OCI-LY1 (cell line): ENCODE data around the gene TRPV2.
"Not testable (repeated sequence)": the region's sequence is repeated elsewhere in the genome, so short reads cannot be mapped to it uniquely, and the experiment has no call there.

ENCODE experiments used
- H2AFZ ChIP-seq: fragments of 200-600 bp; sonication (generic), shearing (Covaris generic); 2 replicates; pipeline ENCODE4 v1.6.0; 2014; ENCODE audit warnings: antibody characterized with exemption, mild to moderate bottlenecking, low read length
- H3F3A ChIP-seq: fragments of 200-600 bp; sonication (generic), shearing (Covaris generic); 2 replicates; pipeline ENCODE4 v1.6.0; 2014; ENCODE audit warnings: mild to moderate bottlenecking, antibody characterized with exemption, low read length, moderate library complexity; ENCODE audit not compliant: insufficient read depth
- H3K27ac ChIP-seq: fragments of 200-600 bp; sonication (generic); 2 replicates; pipeline ENCODE4 v1.5.1; 2014; ENCODE audit warnings: low read length, mixed run types, mild to moderate bottlenecking, low read depth; ENCODE audit not compliant: poor library complexity, severe bottlenecking
- H3K27me3 ChIP-seq: fragments of 200-600 bp; sonication (generic); 2 replicates; pipeline ENCODE4 v1.6.0; 2014; ENCODE audit warnings: antibody characterized with exemption, mild to moderate bottlenecking, low read length, moderate library complexity; ENCODE audit not compliant: insufficient read depth
- H3K36me3 ChIP-seq: fragments of 200-600 bp; sonication (generic); 2 replicates; pipeline ENCODE4 v1.6.1; 2014; ENCODE audit warnings: mild to moderate bottlenecking, antibody characterized with exemption, low read length, moderate library complexity, mixed read lengths; ENCODE audit not compliant: insufficient read depth
- H3K4me1 ChIP-seq: fragments of 200-600 bp; sonication (generic); 2 replicates; pipeline ENCODE4 v1.5.1; 2014; ENCODE audit warnings: mild to moderate bottlenecking, low read length, moderate library complexity; ENCODE audit not compliant: insufficient read depth, severe bottlenecking
- H3K4me2 ChIP-seq: fragments of 200-600 bp; sonication (generic), shearing (Covaris generic); 2 replicates; pipeline ENCODE4 v1.6.1; 2014; ENCODE audit warnings: low read length
- H3K4me3 ChIP-seq: fragments of 200-600 bp; sonication (generic); 2 replicates; pipeline ENCODE4 v1.5.1; 2014; ENCODE audit warnings: low read length, low read depth, mild to moderate bottlenecking, mixed read lengths; ENCODE audit not compliant: poor library complexity, severe bottlenecking
- H3K79me2 ChIP-seq: fragments of 200-600 bp; shearing (Covaris generic); 2 replicates; pipeline ENCODE4 v1.6.1; 2016; ENCODE audit warnings: mixed run types, low read length, mixed read lengths; ENCODE audit not compliant: insufficient read depth
- H3K9ac ChIP-seq: fragments of 200-600 bp; sonication (generic), shearing (Covaris generic); 2 replicates; pipeline ENCODE4 v1.6.1; 2014; ENCODE audit warnings: mild to moderate bottlenecking, low read length, mixed read lengths
- H3K9me2 ChIP-seq: fragments of 200-600 bp; sonication (generic), shearing (Covaris generic); 2 replicates; pipeline ENCODE4 v1.6.1; 2014; ENCODE audit warnings: low read depth, mild to moderate bottlenecking, low read length, mixed read lengths
- H3K9me3 ChIP-seq: fragments of 200-600 bp; shearing (Covaris generic); 2 replicates; pipeline ENCODE4 v1.6.1; 2014; ENCODE audit warnings: low read length, mixed read lengths
- H4K20me1 ChIP-seq: fragments of 200-600 bp; sonication (generic), shearing (Covaris generic); 2 replicates; pipeline ENCODE4 v1.6.0; 2016; ENCODE audit warnings: mild to moderate bottlenecking, low read length; ENCODE audit not compliant: insufficient read depth
- EZH2 ChIP-seq: fragments of 200-600 bp; sonication (generic), shearing (Covaris generic); IDR thresholded peaks from 2 replicates; pipeline ENCODE4 v1.8.0; 2017; ENCODE audit warnings: borderline replicate concordance, mixed run types, mild to moderate bottlenecking, antibody characterized with exemption, low read length, moderate library complexity, mixed read lengths
- TF ChIP-seq, protein P1 (sequence below): fragments of 200-600 bp; sonication (generic), shearing (Covaris generic); IDR thresholded peaks from 2 replicates; pipeline ENCODE4 v1.5.1; 2017; ENCODE audit warnings: mild to moderate bottlenecking, antibody characterized with exemption, low read length, moderate library complexity, mixed read lengths

Gene TRPV2

DNA sequence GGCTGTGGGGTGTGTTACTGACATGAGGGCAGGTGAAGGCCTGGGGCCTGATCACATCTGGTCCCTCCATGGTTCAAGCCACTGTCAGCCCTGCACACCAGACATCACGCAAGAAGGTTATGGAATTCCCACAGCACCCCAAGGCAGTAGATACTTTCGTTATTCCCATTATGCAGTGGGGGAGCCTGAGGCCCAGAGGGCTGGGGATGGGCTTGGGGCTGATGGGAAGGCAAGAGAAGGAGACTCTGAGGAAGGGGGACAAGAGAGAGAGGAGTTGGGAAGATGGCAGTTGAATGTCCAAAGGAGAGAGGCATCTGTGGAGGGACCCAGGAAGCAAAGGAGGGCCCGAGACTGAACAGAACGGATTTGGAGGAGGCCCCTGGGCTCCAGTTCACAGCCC is 34.7 kb downstream of the TRPV2 start:
- Histone ChIP-seq H2AFZ (no peak overlapping the region), H3K27ac (no peak overlapping the region), H3K4me1 (no peaks in the 10 kb centered on the region), H3K36me3 (peaks cover 50% of the 10 kb centered on the region), H3F3A (no peaks in the 10 kb centered on the region), H3K9ac (no peak overlapping the region), H3K9me3 (no peaks in the 10 kb centered on the region), H3K27me3 (no peaks in the 10 kb centered on the region), H4K20me1 (no peaks in the 10 kb centered on the region), H3K9me2 (no peaks in the 10 kb centered on the region), H3K79me2 (no peaks in the 10 kb centered on the region), H3K4me3 (no peak overlapping the region), H3K4me2 (no peak overlapping the region)
- TF ChIP-seq EZH2: no peak
- TF ChIP-seq, protein P1, sequence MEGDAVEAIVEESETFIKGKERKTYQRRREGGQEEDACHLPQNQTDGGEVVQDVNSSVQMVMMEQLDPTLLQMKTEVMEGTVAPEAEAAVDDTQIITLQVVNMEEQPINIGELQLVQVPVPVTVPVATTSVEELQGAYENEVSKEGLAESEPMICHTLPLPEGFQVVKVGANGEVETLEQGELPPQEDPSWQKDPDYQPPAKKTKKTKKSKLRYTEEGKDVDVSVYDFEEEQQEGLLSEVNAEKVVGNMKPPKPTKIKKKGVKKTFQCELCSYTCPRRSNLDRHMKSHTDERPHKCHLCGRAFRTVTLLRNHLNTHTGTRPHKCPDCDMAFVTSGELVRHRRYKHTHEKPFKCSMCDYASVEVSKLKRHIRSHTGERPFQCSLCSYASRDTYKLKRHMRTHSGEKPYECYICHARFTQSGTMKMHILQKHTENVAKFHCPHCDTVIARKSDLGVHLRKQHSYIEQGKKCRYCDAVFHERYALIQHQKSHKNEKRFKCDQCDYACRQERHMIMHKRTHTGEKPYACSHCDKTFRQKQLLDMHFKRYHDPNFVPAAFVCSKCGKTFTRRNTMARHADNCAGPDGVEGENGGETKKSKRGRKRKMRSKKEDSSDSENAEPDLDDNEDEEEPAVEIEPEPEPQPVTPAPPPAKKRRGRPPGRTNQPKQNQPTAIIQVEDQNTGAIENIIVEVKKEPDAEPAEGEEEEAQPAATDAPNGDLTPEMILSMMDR: no peak

DNA sequence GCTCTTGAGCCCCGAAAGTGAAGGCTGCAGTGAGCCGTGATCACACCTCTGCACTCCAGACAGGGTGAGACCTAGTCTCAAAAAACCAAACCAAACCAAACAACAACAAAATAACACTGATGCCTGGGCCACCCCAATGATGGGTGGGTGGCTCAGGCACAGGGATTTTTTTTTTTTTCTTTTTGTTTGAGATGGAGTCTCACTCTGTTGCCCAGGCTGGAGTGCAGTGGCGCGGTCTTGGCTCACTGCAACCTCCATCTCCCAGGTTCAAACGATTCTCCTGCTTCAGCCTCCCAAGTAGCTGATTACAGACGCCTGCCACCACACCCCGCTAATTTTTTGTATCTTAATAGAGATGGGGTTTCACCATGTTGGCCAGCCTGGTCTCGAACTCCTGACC is 36.9 kb downstream of the TRPV2 start:
- not testable (repeated sequence) for H3F3A ChIP-seq, H3K9me2 ChIP-seq, H2AFZ ChIP-seq, H3K27ac ChIP-seq, H4K20me1 ChIP-seq, H3K9ac ChIP-seq, H3K9me3 ChIP-seq, H3K4me1 ChIP-seq, H3K4me2 ChIP-seq, H3K4me3 ChIP-seq, H3K27me3 ChIP-seq, H3K79me2 ChIP-seq
- peaks cover 29% of the 10 kb centered on the region for H3K36me3 ChIP-seq

GRCh38 chr17:16453493-16453851 is 38.1 kb downstream of the TRPV2 start:
- no peak overlapping the region for H3K9ac ChIP-seq
- no peaks in the 10 kb centered on the region for H4K20me1 ChIP-seq
- H3K9me2 ChIP-seq: no peaks in the 10 kb centered on the region
- no peak overlapping the region for H3K4me3 ChIP-seq
- H3K36me3 ChIP-seq: peaks cover 17% of the 10 kb centered on the region
- H3K9me3 ChIP-seq: no peaks in the 10 kb centered on the region
- H3F3A ChIP-seq: no peaks in the 10 kb centered on the region
- no peak overlapping the region for H2AFZ ChIP-seq
- H3K79me2 ChIP-seq: no peaks in the 10 kb centered on the region
- TF ChIP-seq, protein P1: no peak
- no peak for TF ChIP-seq EZH2
- no peaks in the 10 kb centered on the region for H3K27me3 ChIP-seq
- H3K27ac ChIP-seq: no peak overlapping the region
- H3K4me1 ChIP-seq: no peaks in the 10 kb centered on the region
- H3K4me2 ChIP-seq: no peak overlapping the region

GRCh38 chr17:16455997-16456741 is 40.8 kb downstream of the TRPV2 start:
- TF ChIP-seq, protein P1: no peak
- no peak for TF ChIP-seq EZH2

More at GRCh38 chr17:16455997-16456741, 40.8 kb downstream of the TRPV2 start:
- Histone ChIP-seq H3K36me3 (no peaks in the 10 kb centered on the region), H3F3A (no peaks in the 10 kb centered on the region), H3K9ac (no peak overlapping the region), H3K4me2 (no peak overlapping the region), H3K9me3 (no peaks in the 10 kb centered on the region), H3K9me2 (no peaks in the 10 kb centered on the region), H3K4me3 (no peak overlapping the region), H3K27ac (no peak overlapping the region), H2AFZ (no peak overlapping the region), H3K27me3 (no peaks in the 10 kb centered on the region), H4K20me1 (no peaks in the 10 kb centered on the region), H3K79me2 (no peaks in the 10 kb centered on the region), H3K4me1 (no peaks in the 10 kb centered on the region)
